HepG2 (cell line): ENCODE results near the gene SMAD6.

Source experiments
- EP300 ChIP-seq, 3 experiments: sonication (generic) in 1 of 3; formaldehyde crosslinking in 1 of 3; IDR thresholded peaks; 2 replicates each; pipeline versions ENCODE4 v1.5.1 to v1.6.1; 2011 to 2020; ENCODE audit warnings: low read depth in 2 of 3, low read length in 2 of 3, borderline replicate concordance in 1 of 3, improper control_type of control experiment in 1 of 3, mild to moderate bottlenecking in 1 of 3, missing genetic modification reagents in 1 of 3, moderate library complexity in 1 of 3
- RAD21 ChIP-seq: fragments of 450-650 bp; formaldehyde crosslinking; IDR thresholded peaks from 2 replicates; pipeline ENCODE4 v1.5.0; 2020; ENCODE audit warnings: mild to moderate bottlenecking
- TF ChIP-seq, protein P1 (sequence below): sonication (generic); formaldehyde crosslinking; IDR thresholded peaks from 2 replicates; pipeline ENCODE4 v1.4.0; 2020; ENCODE audit warnings: mild to moderate bottlenecking, missing genetic modification reagents

DNA sequence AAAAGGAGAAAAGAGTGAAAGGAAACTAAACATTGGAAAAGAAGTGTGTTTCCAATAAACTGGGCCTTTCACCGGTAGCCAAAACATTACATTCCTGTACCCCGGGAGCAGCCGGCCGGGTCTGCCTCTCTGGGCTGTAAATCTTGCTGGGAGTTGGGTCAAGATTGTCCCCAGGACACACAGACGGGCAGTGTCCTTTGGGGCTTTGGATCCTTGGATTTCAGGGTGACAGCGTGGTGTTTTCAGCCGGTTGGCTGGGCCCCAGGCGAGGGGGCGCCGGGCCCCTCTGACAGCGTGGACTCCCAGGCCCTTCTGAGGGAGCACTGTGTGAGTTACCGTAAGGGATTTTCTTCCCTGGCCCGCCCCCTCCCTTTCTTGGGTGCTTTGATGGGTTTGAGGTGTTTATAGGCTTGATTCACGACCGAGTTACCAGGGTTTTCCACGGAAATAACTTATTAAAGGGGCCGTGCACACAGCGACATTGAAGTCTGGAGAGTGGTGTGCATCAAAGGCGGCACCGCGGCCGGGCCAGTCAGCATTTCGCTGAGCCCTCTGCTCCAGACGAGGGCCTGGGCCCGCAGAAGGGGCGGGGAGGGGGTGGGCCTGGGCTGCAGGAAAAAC lies 27.4 kb downstream of the SMAD6 start:
- TF ChIP-seq, protein P1, sequence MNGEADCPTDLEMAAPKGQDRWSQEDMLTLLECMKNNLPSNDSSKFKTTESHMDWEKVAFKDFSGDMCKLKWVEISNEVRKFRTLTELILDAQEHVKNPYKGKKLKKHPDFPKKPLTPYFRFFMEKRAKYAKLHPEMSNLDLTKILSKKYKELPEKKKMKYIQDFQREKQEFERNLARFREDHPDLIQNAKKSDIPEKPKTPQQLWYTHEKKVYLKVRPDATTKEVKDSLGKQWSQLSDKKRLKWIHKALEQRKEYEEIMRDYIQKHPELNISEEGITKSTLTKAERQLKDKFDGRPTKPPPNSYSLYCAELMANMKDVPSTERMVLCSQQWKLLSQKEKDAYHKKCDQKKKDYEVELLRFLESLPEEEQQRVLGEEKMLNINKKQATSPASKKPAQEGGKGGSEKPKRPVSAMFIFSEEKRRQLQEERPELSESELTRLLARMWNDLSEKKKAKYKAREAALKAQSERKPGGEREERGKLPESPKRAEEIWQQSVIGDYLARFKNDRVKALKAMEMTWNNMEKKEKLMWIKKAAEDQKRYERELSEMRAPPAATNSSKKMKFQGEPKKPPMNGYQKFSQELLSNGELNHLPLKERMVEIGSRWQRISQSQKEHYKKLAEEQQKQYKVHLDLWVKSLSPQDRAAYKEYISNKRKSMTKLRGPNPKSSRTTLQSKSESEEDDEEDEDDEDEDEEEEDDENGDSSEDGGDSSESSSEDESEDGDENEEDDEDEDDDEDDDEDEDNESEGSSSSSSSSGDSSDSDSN: no peak
- TF ChIP-seq RAD21 (CRISPR knock-in tag): no peak
- TF ChIP-seq EP300 (IDR thresholded peaks at IDR 0.05; ENCODE audit: low read depth in 2 of 2, low read length in 2 of 2): no peak
- TF ChIP-seq EP300 (CRISPR knock-in tag; IDR thresholded peaks at IDR 0.05; ENCODE audit: borderline replicate concordance): no peak
